GM19351 (cell line): ENCODE results near the gene PADI3.
A peak's percentile ranks its signal among the peaks of the same experiment; 100 is the strongest.

Experiments
- ATAC-seq: cut with Tn5 transposase; IDR thresholded peaks from one replicate; pipeline ENCODE4 v1.9.1; 2021; ENCODE audit warnings: mild to moderate bottlenecking, moderate library complexity; ENCODE audit not compliant: unreplicated experiment

PADI3 gene

GRCh38 chr1:17270891-17271765, 22.2 kb downstream of the PADI3 start:
- ATAC-seq = no peak

DNA sequence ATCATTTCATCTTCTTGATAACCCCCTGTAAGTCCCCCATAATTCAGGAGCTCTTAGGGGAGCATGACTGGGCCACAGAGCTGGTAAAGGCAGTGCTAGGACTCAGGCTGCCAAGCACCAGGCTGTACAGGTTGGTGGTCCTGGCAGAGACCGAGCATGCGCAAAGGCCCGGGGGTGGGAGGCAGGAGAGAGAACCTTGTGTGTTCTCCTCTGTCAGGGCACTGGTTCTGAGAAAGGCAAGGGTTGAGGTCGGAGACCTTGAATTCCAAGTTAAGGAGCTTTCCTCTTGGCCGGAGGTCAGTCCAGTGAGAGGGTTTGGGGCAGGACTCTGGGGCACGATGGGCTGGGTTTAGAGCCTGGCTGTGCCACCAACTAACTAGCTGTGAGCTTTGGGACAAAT, 23.2 kb downstream of the PADI3 start:
- ATAC-seq = no peak

GRCh38 chr1:17272646-17273045, 23.7 kb downstream of the PADI3 start:
- no peak for ATAC-seq

GRCh38 chr1:17273096-17273495, 24.2 kb downstream of the PADI3 start:
- no peak for ATAC-seq

DNA sequence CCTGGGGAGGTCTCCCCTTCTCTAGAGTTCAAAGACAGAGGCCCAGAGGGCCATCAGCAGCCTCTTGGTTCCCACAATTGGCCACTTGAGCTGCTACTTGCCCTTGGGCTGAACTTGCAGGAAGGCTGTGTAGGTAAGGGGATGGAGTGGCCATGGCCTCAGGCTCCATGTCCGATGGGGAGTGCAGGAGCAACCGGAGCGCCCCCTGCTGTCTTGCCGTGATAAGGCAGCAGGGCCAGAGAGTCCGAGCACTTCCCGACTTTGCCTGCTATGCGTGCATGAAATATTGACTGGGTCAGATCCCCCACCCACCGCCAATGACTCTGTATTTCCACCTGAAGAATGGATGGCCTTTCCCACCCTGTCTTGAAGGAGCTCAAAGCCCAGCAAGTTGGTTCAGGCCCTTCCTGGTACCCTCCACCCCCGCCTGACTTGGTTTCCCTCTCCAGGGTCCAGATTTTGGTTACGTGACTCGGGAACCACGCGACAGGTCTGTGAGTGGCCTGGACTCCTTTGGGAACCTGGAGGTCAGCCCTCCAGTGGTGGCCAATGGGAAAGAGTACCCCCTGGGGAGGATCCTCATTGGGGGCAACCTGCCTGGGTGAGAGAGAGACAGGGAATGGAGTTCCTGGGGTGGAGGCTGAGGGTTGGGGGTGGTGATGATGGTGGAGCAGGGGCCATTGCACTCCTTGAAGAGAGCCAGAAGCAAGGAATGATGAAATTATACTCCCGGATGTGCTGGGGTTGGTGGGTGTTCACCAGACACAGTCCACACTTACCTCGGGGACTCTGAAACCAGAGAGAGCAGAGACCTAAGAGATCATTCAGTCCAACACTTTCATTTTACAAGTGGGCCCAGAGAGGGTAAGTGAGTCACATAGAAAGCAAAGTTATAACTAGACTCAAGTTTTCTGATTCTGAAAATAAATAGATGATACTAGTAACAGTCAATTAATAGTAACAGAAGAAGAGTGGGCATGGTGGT, 25.6 kb downstream of the PADI3 start:
- peak; percentile 79 for ATAC-seq

DNA sequence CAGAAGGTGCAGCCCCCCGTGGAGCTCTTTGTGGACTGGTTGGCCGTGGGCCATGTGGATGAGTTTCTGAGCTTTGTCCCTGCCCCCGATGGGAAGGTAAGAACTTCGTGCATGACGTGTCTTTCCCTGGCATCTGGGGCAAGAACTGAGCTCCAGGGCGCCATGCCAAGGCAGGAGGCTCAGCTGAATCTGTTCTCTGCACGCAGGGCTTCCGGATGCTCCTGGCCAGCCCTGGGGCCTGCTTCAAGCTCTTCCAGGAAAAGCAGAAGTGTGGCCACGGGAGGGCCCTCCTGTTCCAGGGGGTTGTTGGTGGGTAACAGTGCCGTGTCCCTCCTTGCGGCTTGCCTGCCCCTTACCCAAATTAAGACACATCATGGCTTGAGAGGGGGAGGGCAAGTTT, 27.7 kb downstream of the PADI3 start:
- ATAC-seq = no peak

DNA sequence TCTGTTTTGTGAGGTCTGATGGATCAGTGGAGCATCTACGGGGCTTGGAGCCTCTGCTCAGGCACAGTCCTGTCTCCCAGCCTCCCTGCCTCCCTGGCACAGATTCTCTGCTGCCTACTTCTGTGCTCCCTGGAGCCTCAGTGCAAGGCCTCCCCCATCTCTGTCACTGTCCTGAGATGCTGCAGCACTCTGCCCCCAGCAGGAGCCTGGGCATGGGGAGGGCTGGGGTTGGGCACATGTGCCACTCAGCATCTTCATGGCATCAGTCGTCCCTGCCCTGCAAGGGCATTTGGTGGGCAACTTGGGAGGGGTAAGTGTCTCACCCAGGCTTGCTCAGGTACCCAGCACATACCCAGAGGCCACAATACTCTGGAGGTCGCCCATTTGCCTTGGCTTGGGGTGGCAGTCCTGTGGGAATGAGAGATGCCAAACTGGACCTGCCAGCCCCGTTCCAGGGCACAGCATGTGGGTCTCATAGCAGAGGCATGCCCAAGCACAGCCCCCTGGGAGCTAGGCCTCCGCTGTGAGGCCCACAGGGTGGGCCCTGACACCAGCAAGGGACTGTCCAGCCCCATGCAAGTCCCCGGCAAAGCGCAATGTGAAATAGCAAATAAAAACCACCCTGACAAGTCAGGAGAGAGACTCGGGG, 28.7 kb downstream of the PADI3 start:
- no peak for ATAC-seq

DNA sequence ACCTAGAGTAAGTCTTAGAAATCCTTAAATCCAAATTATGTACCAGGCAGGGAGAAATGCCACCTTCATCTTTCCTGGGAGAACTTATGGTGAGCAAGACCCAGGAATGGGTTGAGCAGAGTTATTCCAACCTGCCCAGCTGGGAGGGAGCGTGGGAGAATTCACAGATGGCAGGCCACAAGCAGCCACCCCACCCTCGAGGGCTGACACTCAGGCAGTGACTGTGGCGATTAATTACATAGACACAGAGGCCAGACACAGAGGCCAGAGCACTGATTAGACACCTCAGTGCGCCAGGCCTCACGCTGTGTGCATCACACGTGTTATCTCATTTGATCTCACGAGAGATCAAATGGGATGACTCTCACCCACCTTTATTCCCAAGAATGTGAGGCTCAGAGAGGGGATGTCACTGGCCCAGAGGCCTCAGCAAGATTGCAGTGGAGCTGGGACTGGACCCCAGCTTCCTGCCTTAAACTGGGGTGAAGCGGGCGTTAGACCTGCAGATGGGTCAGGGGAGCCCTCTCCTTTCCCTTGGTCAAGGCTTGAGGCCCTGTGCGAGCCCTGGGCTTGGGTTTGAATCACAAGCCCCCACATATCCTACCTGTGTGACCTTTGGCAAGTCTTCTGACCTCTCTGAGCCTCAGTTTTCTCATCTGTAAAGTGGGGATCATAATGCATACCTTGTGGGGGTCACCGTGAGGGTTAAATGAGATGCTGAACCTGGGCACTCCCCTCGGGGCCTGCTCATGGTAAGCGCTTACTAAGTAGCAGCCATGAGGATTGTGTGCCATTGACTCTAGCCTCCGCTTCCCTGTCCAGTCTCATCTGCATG, 30.3 kb downstream of the PADI3 start:
- no peak for ATAC-seq

DNA sequence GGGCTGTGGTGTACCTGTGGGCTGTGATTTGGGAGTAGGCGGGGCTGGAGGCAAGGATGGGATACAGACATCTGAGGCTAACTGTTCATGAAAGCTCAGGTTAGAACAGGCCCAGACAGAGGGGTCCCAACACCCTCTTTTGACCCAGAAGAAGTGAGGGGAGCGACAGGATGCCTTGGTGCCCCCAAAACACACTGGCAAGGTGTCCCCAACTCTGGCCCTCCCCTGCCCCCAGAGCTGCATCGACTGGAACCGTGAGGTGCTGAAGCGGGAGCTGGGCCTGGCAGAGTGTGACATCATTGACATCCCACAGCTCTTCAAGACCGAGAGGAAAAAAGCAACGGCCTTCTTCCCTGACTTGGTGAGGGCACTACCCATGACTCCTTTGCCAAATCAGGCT, 31.5 kb downstream of the PADI3 start:
- ATAC-seq = no peak

DNA sequence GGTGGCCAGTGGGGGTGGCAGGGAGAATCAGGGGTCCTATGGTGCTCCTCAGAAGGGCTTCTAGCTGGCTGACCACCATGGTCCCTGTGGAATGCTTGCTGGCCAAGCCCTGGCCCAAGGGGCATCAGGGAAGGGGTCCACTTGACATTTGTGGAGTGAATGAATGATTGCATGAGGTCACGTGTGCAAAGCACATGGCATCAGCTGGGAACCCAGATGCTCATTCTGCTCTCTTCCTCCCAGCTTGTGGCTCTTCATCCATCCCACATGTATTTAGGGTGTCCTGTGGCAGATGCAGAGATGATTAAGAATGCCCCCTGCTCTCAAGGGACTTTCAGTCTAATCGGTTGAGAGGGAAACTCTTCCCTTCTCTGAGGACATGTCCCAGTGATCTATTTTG, 32.0 kb downstream of the PADI3 start:
- no peak for ATAC-seq

GRCh38 chr1:17281775-17282181, 32.9 kb downstream of the PADI3 start:
- no peak for ATAC-seq

DNA sequence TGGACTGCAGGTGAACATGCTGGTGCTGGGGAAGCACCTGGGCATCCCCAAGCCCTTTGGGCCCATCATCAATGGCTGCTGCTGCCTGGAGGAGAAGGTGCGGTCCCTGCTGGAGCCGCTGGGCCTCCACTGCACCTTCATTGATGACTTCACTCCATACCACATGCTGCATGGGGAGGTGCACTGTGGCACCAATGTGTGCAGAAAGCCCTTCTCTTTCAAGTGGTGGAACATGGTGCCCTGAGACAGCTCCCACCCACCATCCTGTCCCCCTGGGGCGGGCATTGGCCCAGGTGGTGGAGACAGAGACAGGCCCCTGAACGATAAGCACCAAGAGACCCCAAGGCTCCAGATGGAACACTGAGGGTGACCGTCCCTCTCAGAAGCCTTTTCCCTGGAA, 33.9 kb downstream of the PADI3 start:
- ATAC-seq = no peak

DNA sequence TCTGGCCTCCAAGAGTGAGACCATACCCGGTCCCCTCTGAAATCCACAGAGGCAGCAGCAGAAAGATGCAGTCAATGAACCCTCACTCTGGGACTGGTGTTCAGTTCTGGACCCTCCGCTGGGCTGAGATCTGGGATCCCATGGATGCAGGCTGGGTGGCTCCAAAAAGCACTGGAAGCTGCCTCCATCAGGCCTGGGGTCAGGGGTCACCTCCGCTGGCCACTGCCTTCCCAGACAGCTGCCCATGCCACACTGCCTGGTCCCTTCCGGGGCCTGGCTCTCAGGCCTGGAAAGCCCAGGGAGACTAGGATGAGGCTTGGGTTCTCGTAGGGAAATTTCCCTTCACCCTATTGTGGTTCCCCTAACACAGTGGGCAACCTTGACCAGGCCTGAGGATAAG, 37.7 kb downstream of the PADI3 start:
- no peak for ATAC-seq

DNA sequence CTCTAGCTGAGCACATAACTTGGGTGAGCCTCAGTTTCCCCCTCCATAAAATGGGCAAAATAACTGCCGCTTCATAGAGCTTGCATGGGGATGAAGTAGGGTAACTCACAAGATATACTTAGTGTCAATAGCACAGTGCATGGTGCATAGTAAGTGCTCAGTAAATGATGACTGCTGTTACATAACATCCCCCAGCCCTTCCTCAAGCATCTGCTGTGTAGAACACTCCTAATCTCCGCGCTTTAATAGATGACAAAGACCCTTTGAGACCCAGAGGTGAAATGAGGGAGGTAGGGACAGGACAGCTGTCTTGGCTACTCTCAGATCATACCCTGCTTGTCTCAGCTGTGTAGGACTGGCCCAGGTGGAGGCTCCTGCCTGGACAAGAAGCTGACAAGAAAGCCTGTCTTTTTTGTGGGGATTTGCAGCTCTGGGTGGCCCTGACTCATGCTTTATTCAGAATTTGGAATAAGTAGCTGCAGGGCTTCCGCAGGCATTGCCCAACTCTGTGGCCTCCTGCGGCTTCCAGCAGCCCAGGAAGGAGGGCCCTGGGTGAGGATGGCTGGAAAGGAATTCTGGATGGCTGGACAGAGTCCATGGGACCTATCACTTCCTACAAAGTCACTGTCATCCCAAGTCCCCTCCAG, 38.4 kb downstream of the PADI3 start:
- ATAC-seq = no peak

GRCh38 chr1:17289721-17290120, 40.8 kb downstream of the PADI3 start:
- ATAC-seq = no peak

DNA sequence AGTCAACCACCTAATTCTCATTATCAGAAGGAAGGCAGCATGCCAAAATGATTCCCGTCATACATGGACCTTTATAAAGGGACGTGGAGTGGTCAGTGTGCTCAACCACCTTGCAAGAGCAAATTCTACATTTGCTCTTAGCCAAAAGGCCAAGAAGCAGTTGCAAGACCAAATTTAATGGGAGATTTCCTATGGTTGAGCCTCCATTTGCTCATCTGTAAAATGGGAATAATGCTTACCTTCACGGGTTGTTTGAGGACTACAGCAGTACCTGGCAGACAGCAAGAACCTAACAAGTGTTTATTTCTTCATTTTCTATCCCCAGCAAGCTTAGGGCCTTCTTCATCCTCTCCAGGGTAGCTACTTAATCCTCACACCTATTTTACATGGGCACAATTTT, 41.7 kb downstream of the PADI3 start:
- ATAC-seq = no peak

DNA sequence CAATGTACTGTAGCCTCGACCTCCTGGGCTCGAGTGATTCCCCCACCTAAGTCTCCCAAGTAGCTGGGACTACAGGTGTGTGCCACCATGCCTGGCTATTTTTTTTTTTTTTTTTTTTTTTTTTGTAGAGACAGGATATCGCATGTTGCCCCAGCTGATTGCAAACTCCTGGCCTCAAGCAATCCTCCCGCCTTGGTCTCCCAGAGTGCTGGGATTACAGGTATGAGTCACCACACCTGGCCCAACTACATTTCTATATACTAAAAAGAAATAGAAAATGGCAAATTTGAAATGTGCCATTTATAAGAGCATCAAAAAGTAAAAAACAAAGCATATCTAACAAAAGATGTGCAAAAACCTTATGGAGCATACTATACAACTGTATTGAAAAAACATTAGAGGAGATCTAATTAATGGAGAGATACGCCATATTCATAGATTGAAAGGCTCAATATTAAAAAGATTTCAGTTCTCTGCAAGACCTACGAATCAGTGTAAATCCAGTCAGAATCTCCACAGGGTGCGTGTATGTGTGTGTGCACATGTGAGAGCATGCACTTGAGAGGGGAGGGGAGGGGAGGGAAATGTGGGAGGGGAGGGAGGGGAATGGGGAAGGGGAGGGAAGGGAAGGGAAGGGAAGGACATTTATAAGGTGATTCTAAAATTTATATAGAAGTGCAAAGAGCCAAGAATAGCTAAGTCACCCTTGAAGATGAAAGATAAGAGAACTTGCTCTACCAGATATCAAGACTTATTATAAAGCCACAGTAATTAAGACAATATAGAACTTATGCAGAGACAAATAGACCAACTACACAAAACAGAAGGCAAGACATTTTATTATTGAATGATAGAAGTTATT, 43.6 kb downstream of the PADI3 start:
- no peak for ATAC-seq

- no peak for ATAC-seq
Observed at GRCh38 chr1:17293681-17294425, 45.0 kb downstream of the PADI3 start.
